SU-DHL-6 (cell line): ENCODE measurements around the gene RGS6.

Experiments used
- H2AFZ ChIP-seq: fragments of 200-600 bp; sonication (generic); 2 replicates; pipeline ENCODE4 v1.6.1; 2014; ENCODE audit warnings: low read depth, mild to moderate bottlenecking, moderate library complexity, mixed read lengths, antibody characterized with exemption, low read length; ENCODE audit not compliant: severe bottlenecking
- H3F3A ChIP-seq: fragments of 200-600 bp; shearing (Covaris generic); 2 replicates; pipeline ENCODE4 v1.6.0; 2016; ENCODE audit warnings: antibody characterized with exemption, mild to moderate bottlenecking; ENCODE audit not compliant: insufficient read depth
- H3K27ac ChIP-seq: fragments of 200-600 bp; sonication (generic); 2 replicates; pipeline ENCODE4 v1.5.1; 2016; ENCODE audit warnings: low read depth, mild to moderate bottlenecking, low read length, moderate library complexity, mixed read lengths
- H3K27me3 ChIP-seq: fragments of 200-600 bp; sonication (generic), shearing (Covaris generic); 2 replicates; pipeline ENCODE4 v1.6.0; 2014; ENCODE audit warnings: mild to moderate bottlenecking, low read length
- H3K36me3 ChIP-seq: fragments of 200-600 bp; sonication (generic); 2 replicates; pipeline ENCODE4 v1.6.1; 2014; ENCODE audit warnings: mild to moderate bottlenecking, low read length, mixed read lengths
- H3K4me2 ChIP-seq: fragments of 300-600, 200-600 bp; shearing (Covaris generic), sonication (generic); 2 replicates; pipeline ENCODE4 v1.6.0; 2014; ENCODE audit warnings: low read length, low read depth, mild to moderate bottlenecking; ENCODE audit not compliant: poor library complexity, severe bottlenecking
- H3K4me3 ChIP-seq: fragments of 200-600 bp; sonication (generic); 2 replicates; pipeline ENCODE4 v1.5.1; 2014; ENCODE audit warnings: antibody characterized with exemption, low read length, mild to moderate bottlenecking, mixed read lengths; ENCODE audit not compliant: insufficient read depth, poor library complexity, severe bottlenecking
- H3K79me2 ChIP-seq: fragments of 200-600 bp; sonication (generic); 2 replicates; pipeline ENCODE4 v1.6.1; 2014; ENCODE audit warnings: mild to moderate bottlenecking, low read length, moderate library complexity; ENCODE audit not compliant: insufficient read depth
- H3K9ac ChIP-seq: fragments of 200-600 bp; sonication (generic); 2 replicates; pipeline ENCODE4 v1.7.0; 2014; ENCODE audit warnings: mild to moderate bottlenecking, low read length
- H3K9me2 ChIP-seq: fragments of 200-600 bp; sonication (generic); replicated peaks from 2 replicates; pipeline ENCODE4 v1.6.1; 2014; ENCODE audit warnings: low read length; ENCODE audit not compliant: insufficient read depth
- H3K9me3 ChIP-seq: fragments of 200-600 bp; sonication (generic); 2 replicates; pipeline ENCODE4 v1.6.1; 2014; ENCODE audit warnings: low read length, mixed read lengths; ENCODE audit not compliant: insufficient read depth
- H4K20me1 ChIP-seq: fragments of 200-600 bp; sonication (generic); 2 replicates; pipeline ENCODE4 v1.6.1; 2014; ENCODE audit warnings: low read depth, mild to moderate bottlenecking, antibody characterized with exemption, low read length, moderate library complexity, mixed read lengths
- CTCF ChIP-seq: fragments of 200-600 bp; sonication (generic); IDR thresholded peaks from one replicate; pipeline ENCODE4 v1.5.1; 2017; ENCODE audit warnings: antibody characterized with exemption, mild to moderate bottlenecking, low read length, moderate library complexity; ENCODE audit not compliant: insufficient read depth, poor library complexity, severe bottlenecking
- EZH2phosphoT487 ChIP-seq: fragments of 200-600 bp; sonication (generic), shearing (Covaris generic); conservative IDR thresholded peaks from 2 replicates; pipeline ENCODE4 v1.6.1; 2018; ENCODE audit warnings: mild to moderate bottlenecking, antibody characterized with exemption, low read length, moderate library complexity, mixed read lengths

Gene RGS6

GRCh38 chr14:72291908-72292688 lies 359.9 kb downstream of the RGS6 start:
- no peak overlapping the region for H3K4me2 ChIP-seq
- no peak overlapping the region for H3K4me3 ChIP-seq
- TF ChIP-seq CTCF, result peak; percentile 64
- no peak for TF ChIP-seq EZH2phosphoT487
- no peaks in the 10 kb centered on the region for H3K9me3 ChIP-seq
- no peaks in the 10 kb centered on the region for H4K20me1 ChIP-seq
- no peak overlapping the region for H3K27ac ChIP-seq
- no peaks in the 10 kb centered on the region for H3K79me2 ChIP-seq
- H3F3A ChIP-seq, result no peaks in the 10 kb centered on the region
- no peak overlapping the region for H3K9ac ChIP-seq
- H3K9me2 ChIP-seq, result no peaks in the 10 kb centered on the region
- no peaks in the 10 kb centered on the region for H3K36me3 ChIP-seq
- no peaks in the 10 kb centered on the region for H3K27me3 ChIP-seq
- H2AFZ ChIP-seq, result no peak overlapping the region

GRCh38 chr14:72292689-72293024 lies 360.4 kb downstream of the RGS6 start:
- Histone ChIP-seq H3K9me3 (no peaks in the 10 kb centered on the region), H3K9ac (no peak overlapping the region), H3K79me2 (no peaks in the 10 kb centered on the region), H3K27ac (no peak overlapping the region), H4K20me1 (no peaks in the 10 kb centered on the region), H3K4me2 (no peak overlapping the region), H3K36me3 (no peaks in the 10 kb centered on the region), H3K27me3 (no peaks in the 10 kb centered on the region), H3K4me3 (no peak overlapping the region), H2AFZ (no peak overlapping the region), H3K9me2 (no peaks in the 10 kb centered on the region), H3F3A (no peaks in the 10 kb centered on the region)
- no peak for TF ChIP-seq CTCF
- no peak for TF ChIP-seq EZH2phosphoT487

GRCh38 chr14:72301352-72301751 lies 369.1 kb downstream of the RGS6 start:
- Histone ChIP-seq H3K9me2 (no peaks in the 10 kb centered on the region), H3K9me3 (no peaks in the 10 kb centered on the region), H2AFZ (no peak overlapping the region)

GRCh38 chr14:72303930-72304329 lies 371.7 kb downstream of the RGS6 start:
- Histone ChIP-seq H3K9ac (no peak overlapping the region), H3K79me2 (no peaks in the 10 kb centered on the region), H3K27ac (no peak overlapping the region), H4K20me1 (no peaks in the 10 kb centered on the region), H3K36me3 (no peaks in the 10 kb centered on the region), H3K27me3 (no peaks in the 10 kb centered on the region), H3F3A (no peaks in the 10 kb centered on the region), H3K4me3 (no peak overlapping the region), H3K9me3 (no peaks in the 10 kb centered on the region), H3K4me2 (no peak overlapping the region), H3K9me2 (no peaks in the 10 kb centered on the region), H2AFZ (no peak overlapping the region)
- no peak for TF ChIP-seq EZH2phosphoT487
- TF ChIP-seq CTCF, result no peak

More at GRCh38 chr14:72301352-72301751, 369.1 kb downstream of the RGS6 start:
- Histone ChIP-seq H4K20me1 (no peaks in the 10 kb centered on the region), H3K27ac (no peak overlapping the region), H3F3A (no peaks in the 10 kb centered on the region), H3K79me2 (no peaks in the 10 kb centered on the region), H3K36me3 (no peaks in the 10 kb centered on the region), H3K9ac (no peak overlapping the region), H3K27me3 (no peaks in the 10 kb centered on the region), H3K4me2 (no peak overlapping the region), H3K4me3 (no peak overlapping the region)
- no peak for TF ChIP-seq EZH2phosphoT487
